BLaER1 treated with 17β-estradiol and CSF1 and Interleukin-3, amounts not matched to agents 10 nM and 100 nM (cell line): Measurements from ENCODE around the gene FAM180B.
"Not testable (repeated sequence)": the region's sequence is repeated elsewhere in the genome, so short reads cannot be mapped to it uniquely, and the experiment has no call there.

Experiments used
- H3K27ac ChIP-seq, 11 experiments: shearing (Covaris generic); formaldehyde crosslinking; 2 replicates each; pipeline ENCODE4 v1.8.1; 2022
- H3K27me3 ChIP-seq, 11 experiments: shearing (Covaris generic); formaldehyde crosslinking; 2 replicates each; pipeline ENCODE4 v1.8.1; 2022
- H3K36me3 ChIP-seq, 11 experiments: shearing (Covaris generic); formaldehyde crosslinking; 2 replicates each; pipeline ENCODE4 v1.8.1; 2022
- H3K4me1 ChIP-seq, 10 experiments: shearing (Covaris generic); formaldehyde crosslinking; 2 replicates each; pipeline ENCODE4 v1.8.1; 2022
- H3K4me2 ChIP-seq, 11 experiments: shearing (Covaris generic); formaldehyde crosslinking; 2 replicates each; pipeline ENCODE4 v1.8.1; 2022
- H3K4me3 ChIP-seq, 10 experiments: shearing (Covaris generic); formaldehyde crosslinking; 2 replicates each; pipeline ENCODE4 v1.8.1; 2022
- H3K9ac ChIP-seq, 11 experiments: shearing (Covaris generic); formaldehyde crosslinking; 2 replicates each; pipeline ENCODE4 v1.8.1; 2022
- H3K9me3 ChIP-seq, 11 experiments: shearing (Covaris generic); formaldehyde crosslinking; replicated peaks in 1 of 11; 2 replicates each; pipeline ENCODE4 v1.8.1; 2022
- H4K20me1 ChIP-seq, 11 experiments: shearing (Covaris generic); formaldehyde crosslinking; 2 replicates each; pipeline ENCODE4 v1.8.1; 2022
- Cebpa-rat ChIP-seq, 11 experiments: shearing (Covaris generic); IDR thresholded peaks; 2 replicates each; pipeline ENCODE4 v1.8.1; 2022

The FAM180B gene

GRCh38 chr11:47550288-47551047 is 36.0 kb upstream of the FAM180B start:
- H3K9ac ChIP-seq = peak overlapping the region in 3 of 11 experiments; percentile 10 to 96 (median 14); a peak in 5 of 22 replicates
- peaks cover 57 to 69% (median 62%) of the 10 kb centered on the region in 11 experiments for H4K20me1 ChIP-seq
- H3K9me3 ChIP-seq = no peaks in the 10 kb centered on the region; a peak in 1 of 22 replicates
- peaks cover 9 to 54% (median 47%) of the 10 kb centered on the region in 11 experiments; a peak in 20 of 22 replicates for H3K36me3 ChIP-seq
- peak overlapping the region in 3 of 11 experiments; percentile 94 to 98 (median 95); a peak in 6 of 22 replicates for H3K27ac ChIP-seq
- H3K27me3 ChIP-seq = no peaks in the 10 kb centered on the region
- peak overlapping the region; percentile 85 to 97 (median 92); a peak in 17 of 20 replicates for H3K4me3 ChIP-seq
- peak overlapping the region; percentile 77 to 98 (median 92) for H3K4me2 ChIP-seq
- no peak; a peak in 1 of 22 replicates for TF ChIP-seq Cebpa-rat (IDR thresholded peaks at IDR 0.05)
- peaks cover 38 to 65% (median 52%) of the 10 kb centered on the region in 10 experiments for H3K4me1 ChIP-seq

DNA sequence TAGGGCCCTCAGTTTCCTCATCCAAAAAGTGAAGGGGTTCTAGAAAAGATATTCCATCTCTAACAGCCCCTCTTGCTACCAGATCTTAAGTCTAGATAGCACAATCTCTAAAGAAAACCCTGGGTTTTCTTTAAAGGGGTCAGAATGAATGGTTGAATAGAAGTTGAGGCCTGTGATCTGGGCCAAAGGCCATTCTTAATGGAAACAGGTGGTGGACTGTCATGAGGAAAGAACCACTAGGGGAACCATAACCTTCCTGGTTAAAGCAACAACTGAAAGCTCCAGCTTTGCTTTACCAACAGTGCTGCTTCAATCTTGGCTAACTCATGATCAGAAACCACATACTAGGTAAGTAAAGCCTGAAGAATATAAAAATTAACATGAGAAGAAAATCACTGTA is 35.4 kb upstream of the FAM180B start:
- Histone ChIP-seq H3K4me3 (peak overlapping the region; percentile 85 to 97 (median 92); a peak in 19 of 20 replicates), H3K27ac (peak overlapping the region; percentile 85 to 98 (median 93); a peak in 20 of 22 replicates), H3K9ac (peak overlapping the region; percentile 92 to 98 (median 96); a peak in 18 of 22 replicates), H3K4me2 (peak overlapping the region; percentile 77 to 98 (median 92)), H3K27me3 (no peaks in the 10 kb centered on the region), H3K9me3 (no peaks in the 10 kb centered on the region; a peak in 1 of 22 replicates), H3K4me1 (peaks cover 38 to 65% (median 52%) of the 10 kb centered on the region in 10 experiments), H4K20me1 (peaks cover 54 to 64% (median 58%) of the 10 kb centered on the region in 11 experiments), H3K36me3 (peaks cover 9 to 52% (median 46%) of the 10 kb centered on the region in 11 experiments; a peak in 20 of 22 replicates)
- TF ChIP-seq Cebpa-rat (IDR thresholded peaks at IDR 0.05) = no peak

DNA sequence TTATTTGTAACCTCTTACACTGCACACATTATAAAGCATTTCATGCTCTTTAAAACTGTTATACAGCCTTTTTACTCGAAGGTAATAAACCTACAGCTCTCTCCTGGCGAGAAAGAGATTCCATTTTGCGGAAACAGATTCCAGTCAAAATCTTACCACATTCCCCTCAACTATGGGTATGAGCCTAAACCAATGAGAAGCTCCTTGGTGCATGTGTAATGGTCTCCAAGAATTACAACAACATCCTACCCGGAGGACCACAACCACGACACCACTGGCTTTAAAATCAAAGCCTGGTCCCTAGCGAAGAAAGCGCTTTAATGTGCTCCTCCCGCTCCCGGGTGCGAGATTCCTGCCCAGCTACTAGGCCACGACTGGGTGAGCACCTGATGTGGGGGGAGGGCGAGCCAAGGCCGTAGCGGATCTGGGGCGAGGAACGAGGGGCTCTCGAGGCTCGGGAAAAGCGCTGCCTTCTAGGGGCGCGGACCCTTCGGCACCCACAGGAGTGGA is 34.4 kb upstream of the FAM180B start:
- H3K9me3 ChIP-seq = no peaks in the 10 kb centered on the region; a peak in 1 of 22 replicates
- H3K27ac ChIP-seq = peak overlapping the region; percentile 85 to 98 (median 93)
- peaks cover 38 to 60% (median 52%) of the 10 kb centered on the region in 10 experiments for H3K4me1 ChIP-seq
- peak overlapping the region; percentile 92 to 98 (median 96) for H3K9ac ChIP-seq
- peaks cover 9 to 45% (median 37%) of the 10 kb centered on the region in 11 experiments; a peak in 20 of 22 replicates for H3K36me3 ChIP-seq
- H4K20me1 ChIP-seq = peaks cover 45 to 54% (median 48%) of the 10 kb centered on the region in 11 experiments
- peak overlapping the region; percentile 77 to 98 (median 92) for H3K4me2 ChIP-seq
- no peaks in the 10 kb centered on the region for H3K27me3 ChIP-seq
- TF ChIP-seq Cebpa-rat (IDR thresholded peaks at IDR 0.05) = no peak
- peak overlapping the region; percentile 85 to 97 (median 92) for H3K4me3 ChIP-seq

- Histone ChIP-seq H3K27ac (peak within 1 kb of the TSS; percentile 85 to 98 (median 93)), H3K4me2 (peak within 1 kb of the TSS; percentile 79 to 98 (median 92)), H4K20me1 (peaks cover 38 to 47% (median 41%) of the 10 kb centered on the region in 11 experiments), H3K27me3 (no peaks in the 10 kb centered on the region), H3K9ac (peak within 1 kb of the TSS; percentile 92 to 98 (median 96)), H3K4me1 (peaks cover 32 to 53% (median 46%) of the 10 kb centered on the region in 10 experiments), H3K4me3 (peak within 1 kb of the TSS; percentile 85 to 97 (median 92)), H3K9me3 (no peaks in the 10 kb centered on the region; a peak in 1 of 22 replicates), H3K36me3 (peaks cover 8 to 38% (median 30%) of the 10 kb centered on the region in 11 experiments; a peak in 20 of 22 replicates)
- TF ChIP-seq Cebpa-rat (IDR thresholded peaks at IDR 0.05) = no peak
Measured at GRCh38 chr11:47552566-47553405, 33.7 kb upstream of the FAM180B start, which contains the start of gene CELF1. TSS of gene CELF1 (minus strand) at chr11:47553132. CDS start at chr11:47499523, 53,609 bp downstream.

DNA sequence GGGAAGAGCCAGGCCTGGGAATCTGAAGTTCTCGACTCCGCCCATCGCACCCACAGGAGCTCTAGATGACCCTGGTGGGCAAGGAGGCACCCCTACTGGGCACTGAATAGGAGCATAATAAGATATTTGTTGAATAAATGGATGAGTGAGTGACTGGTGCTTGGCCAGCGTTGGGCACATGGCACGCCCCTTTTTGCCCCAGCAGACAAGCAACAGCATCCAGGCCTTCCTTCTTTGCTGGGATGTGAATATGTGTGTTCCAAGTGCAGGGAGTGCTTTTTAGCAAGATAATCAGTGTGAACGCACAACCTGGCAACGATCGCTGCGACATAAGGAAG is 33.1 kb upstream of the FAM180B start:
- peak overlapping the region; percentile 69 to 91 (median 82) for H3K4me2 ChIP-seq
- H3K4me3 ChIP-seq = peak overlapping the region; percentile 85 to 97 (median 92)
- H3K27me3 ChIP-seq = no peaks in the 10 kb centered on the region
- peaks cover 28 to 47% (median 42%) of the 10 kb centered on the region in 10 experiments for H3K4me1 ChIP-seq
- no peak for TF ChIP-seq Cebpa-rat (IDR thresholded peaks at IDR 0.05)
- H3K27ac ChIP-seq = peak overlapping the region in 10 of 11 experiments; percentile 87 to 98 (median 94); a peak in 20 of 22 replicates
- H3K36me3 ChIP-seq = peaks cover 4 to 32% (median 24%) of the 10 kb centered on the region in 11 experiments; a peak in 18 of 22 replicates
- H3K9ac ChIP-seq = peak overlapping the region; percentile 92 to 98 (median 96)
- H4K20me1 ChIP-seq = peaks cover 33 to 42% (median 36%) of the 10 kb centered on the region in 11 experiments
- no peaks in the 10 kb centered on the region for H3K9me3 ChIP-seq

DNA sequence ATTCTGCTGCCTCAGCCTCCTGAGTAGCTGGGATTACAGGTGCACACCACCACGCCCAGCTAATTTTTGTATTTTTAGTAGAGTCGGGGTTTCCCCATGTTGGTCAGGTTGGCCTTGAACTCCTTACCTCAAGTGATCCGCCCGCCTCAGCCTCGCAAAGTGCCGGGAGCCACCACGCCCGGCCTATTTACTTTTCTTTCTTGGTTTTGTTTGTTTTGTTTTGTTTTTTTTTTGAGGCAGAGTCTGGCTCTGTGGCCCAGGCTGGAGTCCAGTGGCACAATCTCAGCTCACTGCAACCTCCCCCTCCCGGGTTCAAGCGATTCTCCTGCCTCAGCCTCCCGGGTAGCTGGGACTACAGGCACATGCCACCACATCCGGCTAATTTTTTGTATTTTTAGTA is 29.5 kb upstream of the FAM180B start:
- not testable (repeated sequence) for H3K4me2 ChIP-seq

DNA sequence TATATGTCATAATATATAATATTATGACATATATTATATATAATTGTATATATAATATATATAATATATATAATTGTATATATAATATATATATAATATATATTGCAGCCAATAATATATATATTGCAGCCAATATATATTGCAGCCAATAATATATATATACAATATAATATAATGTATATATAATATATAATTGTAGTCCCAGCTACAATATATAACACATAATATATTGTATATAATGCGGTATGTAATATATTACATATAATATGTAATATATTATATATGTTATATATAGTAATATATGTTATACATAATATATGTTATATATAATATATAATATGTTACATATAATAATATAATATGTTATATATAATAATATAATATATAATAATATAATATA is 27.8 kb upstream of the FAM180B start:
- Histone ChIP-seq H3K4me1 (peaks cover 7 to 19% (median 13%) of the 10 kb centered on the region in 10 experiments; a peak in 19 of 20 replicates), H3K4me3 (no peak overlapping the region), H3K4me2 (no peak overlapping the region), H3K9me3 (no peaks in the 10 kb centered on the region), H3K27ac (no peak overlapping the region), H3K36me3 (no peaks in the 10 kb centered on the region), H3K27me3 (no peaks in the 10 kb centered on the region), H3K9ac (no peak overlapping the region), H4K20me1 (no peaks in the 10 kb centered on the region)
- TF ChIP-seq Cebpa-rat (IDR thresholded peaks at IDR 0.05) = no peak

More for the DNA sequence above, 29.5 kb upstream of the FAM180B start:
- peaks cover 12 to 24% (median 18%) of the 10 kb centered on the region in 10 experiments; a peak in 19 of 20 replicates for H3K4me1 ChIP-seq
- not testable (repeated sequence) for H3K9me3 ChIP-seq, H3K27me3 ChIP-seq, H3K4me3 ChIP-seq, H3K36me3 ChIP-seq, H4K20me1 ChIP-seq, H3K27ac ChIP-seq, H3K9ac ChIP-seq

DNA sequence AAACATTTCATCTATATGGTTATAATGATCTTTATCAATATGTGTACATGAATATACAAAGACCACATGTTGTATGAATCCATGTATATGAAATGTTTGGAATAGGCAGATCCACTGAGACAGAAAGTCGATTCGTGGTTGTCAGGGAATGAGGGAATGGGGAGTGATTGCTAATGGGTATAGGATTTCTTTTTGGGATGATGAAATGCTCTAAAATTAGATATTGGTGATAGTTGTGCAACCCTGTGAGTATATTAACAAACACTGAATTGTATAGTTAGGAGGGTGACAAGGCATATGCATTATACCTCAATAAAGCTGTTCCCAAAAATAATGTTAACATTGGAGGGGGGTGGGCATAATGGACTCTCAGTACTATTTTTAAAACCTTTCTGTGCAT is 26.1 kb upstream of the FAM180B start:
- Histone ChIP-seq H3K9ac (no peak overlapping the region), H3K36me3 (no peaks in the 10 kb centered on the region), H3K27me3 (no peaks in the 10 kb centered on the region), H3K27ac (no peak overlapping the region), H3K9me3 (no peaks in the 10 kb centered on the region), H3K4me1 (peaks cover 10 to 24% (median 17%) of the 10 kb centered on the region in 10 experiments), H3K4me3 (no peak overlapping the region), H4K20me1 (no peaks in the 10 kb centered on the region), H3K4me2 (peak overlapping the region in 5 of 11 experiments; percentile 2 to 43 (median 38); a peak in 6 of 22 replicates)
- no peak for TF ChIP-seq Cebpa-rat (IDR thresholded peaks at IDR 0.05)

DNA sequence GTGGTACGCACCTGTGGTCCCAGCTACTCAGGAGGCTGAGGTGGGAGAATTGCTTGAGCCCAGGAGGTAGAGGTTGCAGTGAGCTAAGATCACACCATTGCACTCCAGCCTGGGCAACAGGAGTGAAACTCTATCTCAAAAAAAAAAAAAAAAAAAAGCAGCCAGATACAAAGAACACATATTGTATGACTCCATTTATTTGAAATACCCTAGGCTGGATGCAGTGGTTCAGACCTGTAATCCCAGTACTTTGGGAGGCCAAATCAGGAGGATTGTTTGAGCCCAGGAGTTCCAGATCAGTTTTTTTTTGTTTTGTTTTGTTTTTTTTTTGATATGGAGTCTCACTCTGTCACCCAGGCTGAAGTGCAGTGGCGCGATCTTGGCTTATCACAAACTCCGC is 24.1 kb upstream of the FAM180B start:
- peaks cover 22 to 37% (median 29%) of the 10 kb centered on the region in 10 experiments for H3K4me1 ChIP-seq
- not testable (repeated sequence) for H3K27ac ChIP-seq, H3K4me3 ChIP-seq, H3K4me2 ChIP-seq, H3K9ac ChIP-seq, H3K36me3 ChIP-seq, H4K20me1 ChIP-seq, H3K27me3 ChIP-seq, H3K9me3 ChIP-seq

- Histone ChIP-seq H3K27ac (peak overlapping the region in 6 of 11 experiments; percentile 92 to 96 (median 92); a peak in 9 of 22 replicates), H3K9ac (peak overlapping the region in 10 of 11 experiments; percentile 92 to 98 (median 96); a peak in 19 of 22 replicates), H3K4me3 (peak overlapping the region; percentile 80 to 99 (median 94); a peak in 16 of 20 replicates), H3K4me2 (peak overlapping the region; percentile 91 to 100 (median 99)), H3K4me1 (peaks cover 22 to 41% (median 30%) of the 10 kb centered on the region in 10 experiments), H3K36me3 (peaks cover 6 to 21% (median 14%) of the 10 kb centered on the region in 11 experiments; a peak in 21 of 22 replicates)
- H3K27me3 ChIP-seq, H3K9me3 ChIP-seq, H4K20me1 ChIP-seq: not testable (repeated sequence)
Measured at GRCh38 chr11:47564366-47564765, 22.1 kb upstream of the FAM180B start.
